Mesenchymal stem cell (in vitro differentiated cells and primary cell): ENCODE measurements around the gene UTS2R.

ENCODE experiments used
- DNase-seq: peaks from one replicate; pipeline ENCODE4 v3.0.0-alpha.2; 2013
- H2AFZ ChIP-seq: one replicate; pipeline ENCODE4 v1.6.1; 2013; ENCODE audit warnings: low read depth, mild to moderate bottlenecking, control low read depth, inconsistent platforms, low read length, moderate library complexity
- H2AK5ac ChIP-seq: 2 replicates; pipeline ENCODE4 v1.6.1; 2013; ENCODE audit warnings: low read length, moderate library complexity, mild to moderate bottlenecking, inconsistent platforms; ENCODE audit not compliant: severe bottlenecking
- H2BK120ac ChIP-seq: one replicate; pipeline ENCODE4 v1.6.1; 2013; ENCODE audit warnings: low read depth, mild to moderate bottlenecking, inconsistent platforms, low read length, moderate library complexity
- H2BK12ac ChIP-seq, 2 experiments: one replicate each; pipeline ENCODE4 v1.6.1; 2013; ENCODE audit warnings: inconsistent platforms in 2 of 2, low read length in 2 of 2, mild to moderate bottlenecking in 2 of 2, moderate library complexity in 2 of 2, control low read depth in 1 of 2
- H2BK15ac ChIP-seq: one replicate; pipeline ENCODE4 v1.6.1; 2013; ENCODE audit warnings: mild to moderate bottlenecking, low read depth, inconsistent platforms; ENCODE audit not compliant: poor library complexity, severe bottlenecking
- H2BK5ac ChIP-seq: 2 replicates; pipeline ENCODE4 v1.6.1; 2013; ENCODE audit warnings: low read depth, mild to moderate bottlenecking, low read length, control low read depth, inconsistent platforms; ENCODE audit not compliant: poor library complexity, severe bottlenecking
- H3K14ac ChIP-seq, 2 experiments: one replicate each; pipeline ENCODE4 v1.6.1; 2013; ENCODE audit warnings: inconsistent platforms in 2 of 2, low read length in 2 of 2, control low read depth in 1 of 2, mild to moderate bottlenecking in 1 of 2, moderate library complexity in 1 of 2
- H3K18ac ChIP-seq, 2 experiments: one replicate each; pipeline ENCODE4 v1.6.1; 2013; ENCODE audit warnings: inconsistent platforms in 2 of 2, low read length in 2 of 2, control low read depth in 1 of 2, low read depth in 1 of 2, mild to moderate bottlenecking in 1 of 2
- H3K23ac ChIP-seq, 2 experiments: one replicate each; pipeline ENCODE4 v1.6.1; 2013; ENCODE audit warnings: inconsistent platforms in 2 of 2, low read length in 2 of 2, mild to moderate bottlenecking in 2 of 2, moderate library complexity in 2 of 2, control low read depth in 1 of 2
- H3K27ac ChIP-seq: 2 replicates; pipeline ENCODE4 v1.5.1; 2013; ENCODE audit warnings: mild to moderate bottlenecking, moderate library complexity, low read length, control low read depth, inconsistent platforms; ENCODE audit not compliant: poor library complexity, severe bottlenecking
- H3K27me3 ChIP-seq, 2 experiments: 2 replicates each; pipeline versions ENCODE4 v1.6.1 to v1.7.0; 2013; ENCODE audit warnings: low read length in 2 of 2, mild to moderate bottlenecking in 2 of 2, moderate library complexity in 2 of 2, control low read depth in 1 of 2, inconsistent platforms in 1 of 2; ENCODE audit not compliant: control insufficient read depth in 1 of 2, insufficient read depth in 1 of 2
- H3K36me3 ChIP-seq, 2 experiments: 2 replicates each; pipeline versions ENCODE4 v1.6.1 to v1.7.0; 2013; ENCODE audit warnings: low read length in 2 of 2, control low read depth in 1 of 2, inconsistent platforms in 1 of 2, low read depth in 1 of 2, mild to moderate bottlenecking in 1 of 2; ENCODE audit not compliant: insufficient read depth in 2 of 2, control insufficient read depth in 1 of 2
- H3K4ac ChIP-seq, 2 experiments: one replicate each; pipeline ENCODE4 v1.6.1; 2013; ENCODE audit warnings: inconsistent platforms in 2 of 2, low read length in 2 of 2, mild to moderate bottlenecking in 2 of 2, moderate library complexity in 2 of 2, control low read depth in 1 of 2, low read depth in 1 of 2
- H3K4me1 ChIP-seq: 2 replicates; pipeline ENCODE4 v1.6.1; 2013; ENCODE audit warnings: low read depth, low read length, control low read depth; ENCODE audit not compliant: control insufficient read depth, insufficient read depth
- H3K4me2 ChIP-seq: 2 replicates; pipeline ENCODE4 v1.6.1; 2013; ENCODE audit warnings: low read length, mild to moderate bottlenecking, inconsistent platforms; ENCODE audit not compliant: poor library complexity, severe bottlenecking
- H3K4me3 ChIP-seq, 2 experiments: 2 replicates each; pipeline versions ENCODE4 v1.5.1 to v1.7.0; 2013; ENCODE audit warnings: low read length in 2 of 2, mild to moderate bottlenecking in 2 of 2, control low read depth in 1 of 2, low read depth in 1 of 2; ENCODE audit not compliant: insufficient read depth in 1 of 2
- H3K79me1 ChIP-seq: replicated peaks from 2 replicates; pipeline ENCODE4 v1.6.1; 2013; ENCODE audit warnings: mild to moderate bottlenecking, control low read depth, low read length, inconsistent platforms; ENCODE audit not compliant: poor library complexity, severe bottlenecking
- H3K9ac ChIP-seq: 2 replicates; pipeline ENCODE4 v1.7.0; 2013; ENCODE audit warnings: mild to moderate bottlenecking, low read length, moderate library complexity
- H3K9me3 ChIP-seq: 2 replicates; pipeline ENCODE4 v1.7.0; 2013; ENCODE audit warnings: mild to moderate bottlenecking, low read length; ENCODE audit not compliant: control insufficient read depth
- H4K8ac ChIP-seq: one replicate; pipeline ENCODE4 v1.6.1; 2013; ENCODE audit warnings: inconsistent platforms, mild to moderate bottlenecking, low read length, moderate library complexity
- H4K91ac ChIP-seq: one replicate; pipeline ENCODE4 v1.6.1; 2013; ENCODE audit warnings: mild to moderate bottlenecking, low read length, inconsistent platforms
- WGBS: methylation state at CpG from one replicate; pipeline ENCODE4 v1.1.7; 2013; ENCODE audit warnings: mixed read lengths; 5-methylcytosine and 5-hydroxymethylcytosine counted together

Gene UTS2R

GRCh38 chr17:82373731-82374625 is 2.4 kb downstream of the UTS2R start:
- Histone ChIP-seq H3K4me2 (no peak overlapping the region), H3K4me3 (no peak overlapping the region)
- 92% methylated on average over 37 of the region's 37 CpGs for WGBS

DNA sequence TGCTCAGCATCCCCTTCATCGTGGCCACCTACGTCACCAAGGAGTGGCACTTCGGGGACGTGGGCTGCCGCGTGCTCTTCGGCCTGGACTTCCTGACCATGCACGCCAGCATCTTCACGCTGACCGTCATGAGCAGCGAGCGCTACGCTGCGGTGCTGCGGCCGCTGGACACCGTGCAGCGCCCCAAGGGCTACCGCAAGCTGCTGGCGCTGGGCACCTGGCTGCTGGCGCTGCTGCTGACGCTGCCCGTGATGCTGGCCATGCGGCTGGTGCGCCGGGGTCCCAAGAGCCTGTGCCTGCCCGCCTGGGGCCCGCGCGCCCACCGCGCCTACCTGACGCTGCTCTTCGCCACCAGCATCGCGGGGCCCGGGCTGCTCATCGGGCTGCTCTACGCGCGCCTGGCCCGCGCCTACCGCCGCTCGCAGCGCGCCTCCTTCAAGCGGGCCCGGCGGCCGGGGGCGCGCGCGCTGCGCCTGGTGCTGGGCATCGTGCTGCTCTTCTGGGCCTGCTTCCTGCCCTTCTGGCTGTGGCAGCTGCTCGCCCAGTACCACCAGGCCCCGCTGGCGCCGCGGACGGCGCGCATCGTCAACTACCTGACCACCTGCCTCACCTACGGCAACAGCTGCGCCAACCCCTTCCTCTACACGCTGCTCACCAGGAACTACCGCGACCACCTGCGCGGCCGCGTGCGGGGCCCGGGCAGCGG is 3.2 kb downstream of the UTS2R start:
- Histone ChIP-seq H4K91ac (no peak overlapping the region), H3K9me3 (no peaks in the 10 kb centered on the region), H3K4me1 (peaks cover 16% of the 10 kb centered on the region), H3K79me1 (no peaks in the 10 kb centered on the region), H3K9ac (no peak overlapping the region), H3K4me2 (no peak overlapping the region), H2AK5ac (no peak overlapping the region), H4K8ac (no peak overlapping the region), H2BK5ac (no peak overlapping the region), H3K4me3 (no peak overlapping the region), H3K27me3 (peaks cover 54 to 80% of the 10 kb centered on the region in 2 experiments), H2BK12ac (no peak overlapping the region), H3K23ac (no peak overlapping the region), H2AFZ (no peak overlapping the region), H2BK120ac (no peak overlapping the region), H3K14ac (no peak overlapping the region), H3K4ac (no peak overlapping the region), H3K36me3 (peaks cover 0 to 2% of the 10 kb centered on the region in 2 experiments), H3K27ac (no peak overlapping the region), H2BK15ac (no peak overlapping the region), H3K18ac (no peak overlapping the region)
- DNase-seq: no peak
- 83% methylated on average over 74 of the region's 79 CpGs for WGBS

More at GRCh38 chr17:82373731-82374625, 2.4 kb downstream of the UTS2R start:
- H3K14ac ChIP-seq: no peak overlapping the region
- H3K9me3 ChIP-seq: no peaks in the 10 kb centered on the region
- H4K91ac ChIP-seq: no peak overlapping the region
- DNase-seq: no peak
- no peaks in the 10 kb centered on the region for H3K79me1 ChIP-seq
- H3K23ac ChIP-seq: no peak overlapping the region
- no peak overlapping the region for H3K4ac ChIP-seq
- H2BK15ac ChIP-seq: no peak overlapping the region
- H3K9ac ChIP-seq: no peak overlapping the region
- no peak overlapping the region for H3K27ac ChIP-seq
- H4K8ac ChIP-seq: no peak overlapping the region
- peaks cover 16% of the 10 kb centered on the region for H3K4me1 ChIP-seq
- no peak overlapping the region for H2BK120ac ChIP-seq
- H3K18ac ChIP-seq: no peak overlapping the region
- peaks cover 53 to 84% of the 10 kb centered on the region in 2 experiments for H3K27me3 ChIP-seq
- no peak overlapping the region for H2BK5ac ChIP-seq
- no peak overlapping the region for H2AK5ac ChIP-seq
- no peaks in the 10 kb centered on the region for H3K36me3 ChIP-seq
- no peak overlapping the region for H2AFZ ChIP-seq
- no peak overlapping the region for H2BK12ac ChIP-seq

- Histone ChIP-seq H3K4me2 (no peak overlapping the region), H3K79me1 (no peaks in the 10 kb centered on the region), H3K27me3 (peaks cover 52 to 81% of the 10 kb centered on the region in 2 experiments), H2BK120ac (no peak overlapping the region), H3K9ac (no peak overlapping the region), H3K9me3 (no peaks in the 10 kb centered on the region), H3K4me3 (no peak overlapping the region), H2AFZ (no peak overlapping the region), H2BK15ac (no peak overlapping the region), H3K4ac (no peak overlapping the region), H3K23ac (no peak overlapping the region), H2AK5ac (no peak overlapping the region), H4K8ac (no peak overlapping the region), H3K14ac (no peak overlapping the region), H4K91ac (no peak overlapping the region), H3K18ac (no peak overlapping the region), H2BK5ac (no peak overlapping the region), H3K27ac (no peak overlapping the region), H2BK12ac (no peak overlapping the region), H3K4me1 (peaks cover 15% of the 10 kb centered on the region), H3K36me3 (peaks cover 0 to 3% of the 10 kb centered on the region in 2 experiments)
- DNase-seq: no peak
- 92% methylated on average over 46 of the region's 46 CpGs for whole genome bisulfite sequencing
Observed at GRCh38 chr17:82375359-82376041, 3.9 kb downstream of the UTS2R start.
